Esophagus squamous epithelium (tissue), 4 donors: ENCODE results near the gene CLPTM1L.

Experiments
- POLR2A ChIP-seq, 4 donors: fragments of 450-650 bp; IDR thresholded peaks; one replicate each; pipeline ENCODE4 v1.6.1; 2017; ENCODE audit warnings: antibody characterized with exemption in 4 of 4, mild to moderate bottlenecking in 4 of 4, moderate library complexity in 3 of 4
- TF ChIP-seq, protein P1 (sequence below), 6 experiments: fragments of 450-650 bp in 4 of 6; fragments of 200-600 bp in 2 of 6; sonication (generic) in 2 of 6; IDR thresholded peaks; one replicate each; pipeline ENCODE4 v1.5.1; 2016 to 2019; ENCODE audit warnings: antibody characterized with exemption in 6 of 6, mild to moderate bottlenecking in 4 of 6, moderate library complexity in 4 of 6

DNA sequence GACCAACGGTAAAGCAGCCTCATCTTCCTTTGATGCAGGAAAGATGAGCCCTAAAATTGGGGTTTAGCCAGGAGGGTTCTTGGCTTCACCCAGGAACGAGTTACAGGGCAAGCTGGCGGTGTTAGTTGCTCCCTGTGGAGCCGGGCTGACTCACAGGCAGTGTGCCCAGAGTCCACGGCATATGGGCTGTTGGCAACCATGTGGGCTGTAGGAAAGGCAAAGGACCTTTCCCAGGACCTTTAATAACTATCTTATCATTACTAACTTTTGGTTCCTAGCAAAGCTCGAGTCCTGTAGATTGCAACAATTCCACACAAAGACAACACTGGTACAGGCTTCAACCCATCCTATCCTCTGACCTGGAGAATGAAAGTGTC is 29.8 kb upstream of the CLPTM1L start:
- TF ChIP-seq, protein P1, sequence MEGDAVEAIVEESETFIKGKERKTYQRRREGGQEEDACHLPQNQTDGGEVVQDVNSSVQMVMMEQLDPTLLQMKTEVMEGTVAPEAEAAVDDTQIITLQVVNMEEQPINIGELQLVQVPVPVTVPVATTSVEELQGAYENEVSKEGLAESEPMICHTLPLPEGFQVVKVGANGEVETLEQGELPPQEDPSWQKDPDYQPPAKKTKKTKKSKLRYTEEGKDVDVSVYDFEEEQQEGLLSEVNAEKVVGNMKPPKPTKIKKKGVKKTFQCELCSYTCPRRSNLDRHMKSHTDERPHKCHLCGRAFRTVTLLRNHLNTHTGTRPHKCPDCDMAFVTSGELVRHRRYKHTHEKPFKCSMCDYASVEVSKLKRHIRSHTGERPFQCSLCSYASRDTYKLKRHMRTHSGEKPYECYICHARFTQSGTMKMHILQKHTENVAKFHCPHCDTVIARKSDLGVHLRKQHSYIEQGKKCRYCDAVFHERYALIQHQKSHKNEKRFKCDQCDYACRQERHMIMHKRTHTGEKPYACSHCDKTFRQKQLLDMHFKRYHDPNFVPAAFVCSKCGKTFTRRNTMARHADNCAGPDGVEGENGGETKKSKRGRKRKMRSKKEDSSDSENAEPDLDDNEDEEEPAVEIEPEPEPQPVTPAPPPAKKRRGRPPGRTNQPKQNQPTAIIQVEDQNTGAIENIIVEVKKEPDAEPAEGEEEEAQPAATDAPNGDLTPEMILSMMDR (IDR thresholded peaks at IDR 0.05), result no peak
- no peak for TF ChIP-seq POLR2A (IDR thresholded peaks at IDR 0.05)
